ENCODE data around the gene TACC3.

- TF ChIP-seq CTCF (IDR thresholded peaks at IDR 0.05; ENCODE audit: low read length) (no peak), EZH2phosphoT487 (IDR thresholded peaks at IDR 0.05; ENCODE audit: low read length) (no peak), EZH2 (optimal IDR thresholded peaks at IDR 0.05; ENCODE audit: low read depth, low read length) (no peak)
These were observed 4.2 kb downstream of the TACC3 start for GRCh38 chr4:1725521-1725920.
